HG03097 (cell line): ENCODE data around the gene HMGXB4.
A peak's percentile ranks its signal among the peaks of the same experiment; 100 is the strongest.

Experiments used
- ATAC-seq: cut with Tn5 transposase; IDR thresholded peaks from one replicate; pipeline ENCODE4 v1.9.1; 2021; ENCODE audit not compliant: unreplicated experiment, low FRiP score

The HMGXB4 gene

DNA sequence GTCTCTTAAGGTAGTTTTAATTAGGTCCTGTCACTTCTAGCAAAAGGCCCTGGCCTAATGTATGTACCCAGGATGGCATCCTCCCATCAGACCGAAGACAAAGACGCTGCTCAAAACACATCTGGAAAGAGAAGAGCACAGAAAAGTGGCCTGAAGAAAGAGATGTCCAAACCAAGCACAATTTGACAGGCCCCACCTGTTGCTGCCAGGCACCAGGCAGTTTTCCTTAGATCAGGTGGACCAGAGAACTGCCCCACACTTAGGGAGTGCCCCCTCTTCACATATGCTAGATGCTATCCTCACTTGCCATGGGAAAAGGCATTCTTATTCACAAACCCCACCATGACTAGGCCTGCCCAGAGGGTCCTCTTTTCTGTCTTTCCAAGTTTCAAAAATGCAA is 3.3 kb upstream of the HMGXB4 start:
- ATAC-seq, result no peak

DNA sequence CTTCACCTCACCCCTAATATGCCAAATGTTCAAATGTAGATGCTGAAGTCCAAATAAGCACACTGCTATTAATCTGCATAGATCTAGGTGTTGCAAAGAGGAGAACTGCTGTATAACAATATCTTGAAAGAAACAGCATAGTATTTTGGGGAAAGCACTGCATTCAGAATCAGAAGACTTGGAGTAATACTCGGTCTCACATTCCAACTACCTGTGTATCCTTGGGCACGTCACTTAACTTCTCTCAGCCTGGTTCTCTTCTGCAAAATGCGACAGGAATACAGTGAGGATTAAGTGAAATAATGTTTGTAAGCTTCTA is 332 bp upstream of the HMGXB4 start:
- peak; percentile 16 for ATAC-seq

DNA sequence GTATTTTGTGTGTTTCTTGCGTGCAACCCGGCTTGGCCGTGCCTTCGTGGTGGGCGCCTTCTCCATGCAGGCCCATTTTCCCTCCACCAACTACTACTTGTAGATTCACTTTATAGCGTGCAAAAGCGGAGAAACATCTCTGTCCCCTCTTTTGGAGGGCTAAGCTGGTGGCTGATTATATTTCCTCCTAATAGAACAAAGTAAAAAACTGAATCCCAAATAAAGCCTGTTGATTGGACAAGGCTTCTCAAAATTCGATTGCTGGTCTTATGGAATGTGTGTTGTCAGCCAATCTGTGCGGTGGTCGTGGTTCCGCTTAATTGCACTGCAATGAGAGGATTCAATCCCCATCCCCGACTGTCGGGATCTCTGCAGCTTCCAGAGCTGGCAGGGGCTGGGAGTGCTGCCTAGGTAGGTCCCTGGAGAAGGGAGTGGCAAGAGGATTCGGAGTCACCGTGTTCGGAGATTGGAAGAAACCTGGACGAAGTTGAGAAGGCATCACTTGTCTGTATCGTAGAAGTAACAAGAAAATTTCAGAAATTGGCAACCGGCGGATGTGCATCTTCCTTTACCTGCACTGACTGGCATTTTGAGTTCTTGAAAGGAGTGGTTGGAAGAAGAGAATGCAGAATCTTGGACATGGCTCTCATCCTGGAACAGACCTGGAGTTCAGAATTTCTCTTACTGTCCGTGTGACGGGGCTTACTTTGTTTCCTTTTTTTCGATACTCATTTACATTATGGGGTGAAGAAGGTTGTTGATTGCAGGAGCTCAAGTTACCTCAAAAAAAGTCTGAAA is 1.1 kb downstream of the HMGXB4 start:
- ATAC-seq, result no peak

DNA sequence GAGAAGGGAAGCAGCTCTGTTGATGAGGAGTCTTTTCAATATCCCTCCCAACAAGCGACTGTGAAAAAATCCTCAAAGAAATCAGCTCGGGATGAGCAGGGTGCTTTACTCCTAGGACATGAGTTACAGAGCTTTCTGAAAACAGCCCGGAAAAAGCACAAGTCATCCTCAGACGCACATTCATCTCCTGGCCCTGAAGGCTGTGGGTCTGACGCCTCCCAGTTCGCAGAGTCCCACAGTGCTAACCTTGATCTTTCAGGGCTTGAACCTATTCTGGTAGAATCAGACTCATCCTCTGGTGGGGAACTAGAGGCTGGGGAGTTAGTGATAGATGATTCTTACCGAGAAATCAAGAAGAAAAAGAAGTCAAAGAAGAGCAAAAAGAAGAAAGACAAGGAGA is 7.7 kb downstream of the HMGXB4 start:
- ATAC-seq, result no peak

DNA sequence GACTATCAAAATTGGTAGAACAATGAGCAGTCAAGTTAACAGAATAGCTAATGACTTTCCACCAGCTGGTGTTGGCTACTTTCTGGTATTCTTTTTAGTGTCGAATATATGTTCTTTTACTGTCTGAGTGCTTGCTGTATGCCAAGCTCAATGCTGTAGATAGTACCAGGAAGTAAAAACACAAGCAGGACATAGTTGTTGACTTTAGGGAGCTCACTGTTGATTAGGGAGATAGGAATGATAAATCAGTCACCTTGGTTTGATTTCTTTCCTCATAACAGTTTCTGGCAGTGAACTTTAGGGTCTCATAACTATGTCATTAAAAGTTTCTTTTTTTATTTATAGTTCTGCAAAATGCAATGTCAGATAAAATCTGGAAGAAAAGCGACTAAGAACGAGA is 9.0 kb downstream of the HMGXB4 start:
- ATAC-seq, result no peak

DNA sequence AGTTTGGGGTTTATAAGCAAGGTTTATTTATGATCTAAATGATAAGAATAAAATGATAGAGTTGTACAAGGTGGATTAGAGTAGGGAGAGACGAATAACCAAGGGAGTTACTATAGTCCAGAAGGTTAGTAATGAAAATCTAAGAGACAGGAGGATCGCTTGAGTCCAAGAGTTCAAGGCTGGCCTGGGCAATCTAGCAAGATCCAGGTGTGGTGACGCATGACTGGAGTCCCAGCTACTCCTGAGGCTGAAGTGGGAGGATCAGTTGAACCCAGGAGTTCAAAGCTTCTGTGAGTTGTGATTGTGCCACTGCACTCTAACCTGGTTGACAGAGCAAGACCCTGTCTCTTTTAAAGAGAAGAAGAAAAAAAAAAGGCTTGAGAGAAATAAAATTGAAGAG is 12.3 kb downstream of the HMGXB4 start:
- no peak for ATAC-seq

DNA sequence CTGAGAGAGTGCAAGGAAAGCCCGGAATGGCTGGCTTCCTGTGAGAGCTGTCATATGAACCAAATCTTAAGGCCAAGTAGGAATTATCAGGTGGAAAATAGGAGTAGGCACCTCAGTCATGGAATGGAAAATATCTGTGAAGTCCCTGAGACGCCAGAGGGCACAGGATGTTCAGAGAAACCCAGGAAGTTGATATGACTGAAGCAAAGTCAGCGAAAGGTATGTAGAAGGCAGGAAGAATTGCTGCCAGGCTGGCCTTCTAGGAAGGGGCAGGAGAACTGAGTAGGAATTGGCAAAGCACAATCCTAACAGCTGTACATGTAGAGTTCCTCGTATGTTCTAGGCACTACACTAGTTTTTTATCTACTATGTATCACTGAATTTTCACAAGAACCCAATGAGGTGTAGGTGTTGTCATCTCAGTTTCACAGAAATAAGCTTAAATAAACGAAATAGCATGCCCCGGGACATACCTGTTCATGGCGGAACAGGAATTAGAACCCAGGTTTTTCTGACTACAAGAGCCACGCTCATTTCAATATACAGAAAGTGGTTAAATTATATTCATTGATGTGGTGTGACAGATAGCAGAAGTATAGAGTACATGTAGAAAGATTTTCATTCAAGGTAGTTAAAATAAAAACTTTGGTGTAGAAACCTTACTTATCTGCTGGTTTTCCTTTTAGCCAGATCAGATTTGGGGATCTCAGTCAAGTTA is 17.0 kb downstream of the HMGXB4 start:
- no peak for ATAC-seq

DNA sequence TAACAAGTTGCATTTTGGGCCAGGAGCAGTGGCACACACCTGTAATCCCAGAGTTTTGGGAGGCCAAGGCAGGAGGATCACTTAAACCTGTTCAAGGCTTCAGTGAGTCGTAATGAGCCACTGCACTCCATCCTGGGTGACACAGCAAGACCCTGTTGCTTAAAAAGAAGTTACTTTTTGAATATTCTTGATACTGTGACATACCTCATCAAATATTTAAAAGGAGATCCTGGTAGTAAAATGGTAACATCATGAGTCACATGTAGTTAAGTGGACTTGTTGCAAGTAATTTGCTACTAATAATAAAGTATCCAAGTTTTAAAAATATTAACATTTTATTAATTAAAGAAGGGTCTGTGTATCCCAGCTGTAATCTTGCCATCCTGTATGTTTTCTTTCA is 18.3 kb downstream of the HMGXB4 start:
- ATAC-seq, result no peak

DNA sequence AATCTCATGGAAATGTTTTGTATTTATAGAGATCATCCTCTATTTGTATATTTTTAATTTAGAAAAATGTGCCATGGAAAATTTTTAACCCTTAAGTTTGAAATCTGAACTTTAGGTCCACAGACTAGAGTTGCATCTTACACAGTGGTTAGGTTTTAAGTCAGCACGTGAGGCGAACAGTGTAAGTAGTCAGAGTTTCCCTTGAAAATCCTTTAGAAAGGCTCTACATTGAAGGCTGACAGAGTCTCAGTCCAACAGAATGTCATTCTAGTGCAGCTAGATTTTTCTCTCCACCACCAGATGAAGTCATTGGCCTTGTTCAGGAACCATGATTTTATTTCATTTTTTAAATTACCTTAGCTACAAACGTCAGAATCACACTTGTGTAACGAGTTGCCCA is 18.7 kb downstream of the HMGXB4 start:
- ATAC-seq, result no peak

DNA sequence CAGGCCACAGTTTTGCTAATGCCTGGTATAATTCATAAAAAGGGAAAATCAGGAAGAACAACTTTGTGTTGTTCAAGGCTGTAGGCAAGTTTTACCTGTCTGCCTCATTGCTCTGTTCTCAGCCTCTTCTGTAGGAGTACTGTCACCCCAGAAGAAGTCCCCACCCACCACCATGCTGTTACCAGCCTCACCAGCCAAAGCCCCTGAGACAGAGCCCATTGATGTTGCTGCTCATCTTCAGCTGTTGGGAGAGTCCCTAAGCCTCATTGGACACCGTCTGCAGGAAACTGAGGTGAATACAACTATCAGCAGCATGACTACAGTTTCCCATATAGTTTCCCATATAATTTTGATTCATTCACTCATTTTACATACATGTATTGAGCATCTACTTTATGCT is 30.8 kb downstream of the HMGXB4 start:
- no peak for ATAC-seq

DNA sequence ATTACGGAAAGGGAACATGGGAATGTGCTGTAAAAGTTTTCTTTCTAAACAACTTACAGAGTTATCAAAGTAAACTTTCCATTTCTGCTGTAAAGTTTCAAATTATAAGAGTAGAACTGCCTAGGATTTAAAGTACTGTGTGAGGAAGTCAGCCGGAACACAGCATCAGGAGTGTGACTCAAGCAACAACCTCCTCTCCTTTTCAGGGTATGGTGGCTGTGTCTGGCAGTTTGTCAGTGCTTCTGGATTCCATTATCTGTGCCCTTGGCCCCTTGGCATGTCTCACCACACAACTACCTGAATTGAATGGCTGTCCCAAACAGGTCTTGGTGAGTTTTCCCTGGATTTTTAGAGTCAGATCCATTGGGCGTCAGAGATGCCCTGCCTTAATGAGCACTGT is 35.5 kb downstream of the HMGXB4 start:
- ATAC-seq, result no peak

DNA sequence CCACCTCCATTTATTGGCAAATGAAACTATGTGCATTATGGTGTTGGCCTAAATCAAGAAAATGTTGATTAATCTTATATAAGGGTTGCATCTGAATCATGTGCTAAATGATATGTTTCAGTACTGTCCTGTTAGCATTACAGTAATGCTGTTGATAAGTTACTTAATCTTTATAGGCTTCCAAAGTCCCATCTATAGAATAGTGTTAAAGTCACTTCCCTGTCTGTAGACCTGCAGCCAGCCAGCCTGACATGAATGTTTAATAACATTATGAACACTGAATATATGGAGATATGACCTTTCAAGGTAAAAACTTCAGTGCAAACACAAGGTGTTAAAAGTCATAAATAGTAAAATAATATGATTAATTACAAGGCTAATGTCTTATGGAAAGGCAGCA is 38.8 kb downstream of the HMGXB4 start:
- no peak for ATAC-seq

DNA sequence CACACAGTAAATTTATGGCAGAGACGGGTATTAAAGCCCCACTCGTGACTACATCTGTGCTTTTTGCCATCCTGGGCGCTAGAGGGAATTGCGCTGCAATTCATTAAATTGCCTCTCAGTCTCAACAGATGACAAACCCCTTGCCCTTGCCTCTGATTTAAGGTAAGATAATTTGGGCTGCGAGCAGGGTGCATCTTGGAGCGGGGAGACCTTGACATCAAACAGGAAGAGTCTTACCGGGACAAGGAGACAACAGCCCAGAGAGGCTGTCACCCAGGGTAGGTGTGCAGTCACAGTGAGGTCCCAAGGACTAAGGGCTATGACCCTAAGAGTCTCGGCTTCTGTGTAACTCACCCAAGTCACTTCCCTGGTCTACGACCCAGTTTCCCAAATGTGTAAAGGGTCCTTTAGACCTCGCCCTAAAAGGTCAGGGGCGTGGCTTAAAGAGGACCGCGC is 42.0 kb downstream of the HMGXB4 start:
- no peak for ATAC-seq

DNA sequence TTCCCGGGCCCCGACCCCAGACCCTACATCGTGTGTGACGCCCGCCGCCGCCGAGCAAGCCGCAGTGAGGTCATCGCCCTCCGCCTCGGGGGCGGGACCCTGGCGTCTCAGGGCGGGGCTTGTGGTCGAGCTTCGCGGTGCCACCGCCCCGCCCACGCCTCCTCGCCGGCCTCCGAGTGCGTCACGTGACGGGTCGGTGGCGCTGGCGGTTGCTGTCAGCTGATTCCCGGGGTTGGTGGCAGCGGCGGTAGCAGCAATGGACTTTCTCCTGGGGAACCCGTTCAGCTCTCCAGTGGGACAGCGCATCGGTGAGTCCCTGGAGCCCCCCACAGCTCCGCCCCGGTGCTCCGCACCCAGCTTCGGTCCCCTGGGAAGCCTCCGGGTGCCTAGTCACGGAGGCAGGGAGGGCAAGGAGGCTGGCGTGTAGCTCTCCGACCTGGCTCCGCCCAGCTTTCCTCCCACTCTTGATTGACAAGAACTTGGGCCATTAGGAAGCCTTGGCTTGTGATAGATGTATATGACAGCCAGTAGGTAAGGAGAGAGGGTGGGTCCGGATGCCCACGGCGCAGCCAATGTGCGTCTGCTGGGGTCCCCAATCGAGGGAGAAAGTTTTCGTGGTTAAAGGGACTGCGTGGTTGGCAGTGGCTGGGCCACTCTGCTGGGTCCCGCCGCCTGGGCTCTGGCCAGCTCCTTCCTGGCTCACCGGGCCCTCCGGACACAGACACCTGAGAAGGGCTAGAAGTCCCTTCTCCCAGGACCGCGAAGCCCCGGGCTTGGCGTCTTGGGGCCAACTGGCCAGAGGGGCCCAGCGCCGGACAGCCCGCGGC is 42.6 kb downstream of the HMGXB4 start, which contains the start of gene TOM1:
TSS of gene TOM1 (plus strand) at position 222 of the 827 bp plus-strand sequence. CDS start at position 257, 35 bp downstream.
- peak; percentile 95 for ATAC-seq

DNA sequence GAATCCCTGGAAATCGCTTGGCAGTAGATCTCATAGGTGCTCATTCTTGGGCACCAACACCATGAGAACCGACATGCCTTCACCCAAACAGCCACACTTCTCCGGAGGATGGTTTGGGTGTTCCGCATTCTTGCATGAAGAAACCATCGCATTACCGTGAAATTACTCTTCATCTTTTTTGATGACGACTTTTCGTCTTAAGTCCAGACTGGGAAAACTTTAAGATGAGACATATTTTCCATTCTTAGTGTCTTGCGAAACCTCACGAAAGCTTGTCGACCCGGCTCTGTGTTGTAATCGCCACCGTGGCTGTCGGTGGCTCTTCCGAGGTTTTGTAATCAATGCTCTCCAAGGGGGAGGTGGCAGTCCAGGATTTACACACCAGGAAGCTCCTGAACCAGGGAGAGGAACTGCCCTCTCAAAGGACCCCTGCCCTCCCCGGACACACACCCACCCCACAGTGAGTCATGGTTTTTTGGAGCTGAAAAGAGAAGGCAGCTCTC is 44.1 kb downstream of the HMGXB4 start:
- ATAC-seq, result no peak

DNA sequence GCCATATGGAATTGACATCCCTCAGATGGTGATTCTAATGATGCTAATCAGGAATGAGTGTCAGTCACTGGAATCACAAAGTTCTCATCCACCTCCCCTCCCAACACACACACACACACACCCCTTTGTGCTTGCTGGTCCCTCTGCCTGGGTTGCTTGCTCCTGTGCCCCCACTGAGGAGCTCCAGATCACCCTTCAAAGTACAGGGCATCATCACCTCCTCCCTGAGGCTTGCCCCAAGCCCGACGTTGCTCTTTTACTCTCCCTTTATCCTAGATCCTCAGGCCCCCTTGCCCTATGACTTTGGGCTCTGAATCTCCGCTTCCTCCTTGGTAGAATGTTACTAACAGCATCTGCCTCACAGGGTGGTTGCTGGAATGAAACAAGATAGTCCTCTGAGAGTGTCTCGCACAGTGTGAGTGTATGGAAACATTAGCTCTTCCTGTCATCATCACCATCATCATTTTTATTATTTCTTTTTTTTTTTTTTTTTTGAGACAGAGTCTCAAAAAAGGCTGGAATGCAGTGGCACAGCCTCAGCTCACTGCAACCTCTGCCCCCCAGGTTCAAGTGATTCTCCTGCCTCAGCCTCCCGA is 45.8 kb downstream of the HMGXB4 start:
- ATAC-seq, result no peak

DNA sequence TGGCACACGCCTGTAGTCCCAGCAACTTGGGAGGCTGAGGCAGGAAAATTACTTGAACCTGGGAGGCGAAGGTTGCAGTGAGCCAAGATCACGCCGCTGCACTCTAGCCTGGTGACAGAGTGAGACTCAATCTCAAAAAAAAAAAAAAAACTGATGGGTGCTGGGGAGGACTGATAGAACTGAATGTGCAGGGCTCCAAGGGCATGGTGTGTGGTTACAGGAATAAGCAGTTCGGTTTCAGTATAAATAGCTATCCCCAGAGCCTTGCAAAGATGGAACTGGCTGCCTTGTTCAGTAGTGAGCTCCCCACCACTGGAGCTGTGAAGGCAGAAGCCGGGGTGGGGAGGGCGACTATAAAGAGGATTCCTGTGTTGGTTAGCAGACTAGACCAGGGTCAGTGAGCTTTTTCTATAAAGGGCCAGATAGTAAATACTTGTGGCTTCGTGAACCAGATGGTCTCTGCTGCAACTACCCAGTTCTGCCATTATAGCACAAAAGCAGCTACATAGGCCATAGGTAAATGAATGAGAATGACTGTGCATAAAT is 48.3 kb downstream of the HMGXB4 start:
- ATAC-seq, result no peak

DNA sequence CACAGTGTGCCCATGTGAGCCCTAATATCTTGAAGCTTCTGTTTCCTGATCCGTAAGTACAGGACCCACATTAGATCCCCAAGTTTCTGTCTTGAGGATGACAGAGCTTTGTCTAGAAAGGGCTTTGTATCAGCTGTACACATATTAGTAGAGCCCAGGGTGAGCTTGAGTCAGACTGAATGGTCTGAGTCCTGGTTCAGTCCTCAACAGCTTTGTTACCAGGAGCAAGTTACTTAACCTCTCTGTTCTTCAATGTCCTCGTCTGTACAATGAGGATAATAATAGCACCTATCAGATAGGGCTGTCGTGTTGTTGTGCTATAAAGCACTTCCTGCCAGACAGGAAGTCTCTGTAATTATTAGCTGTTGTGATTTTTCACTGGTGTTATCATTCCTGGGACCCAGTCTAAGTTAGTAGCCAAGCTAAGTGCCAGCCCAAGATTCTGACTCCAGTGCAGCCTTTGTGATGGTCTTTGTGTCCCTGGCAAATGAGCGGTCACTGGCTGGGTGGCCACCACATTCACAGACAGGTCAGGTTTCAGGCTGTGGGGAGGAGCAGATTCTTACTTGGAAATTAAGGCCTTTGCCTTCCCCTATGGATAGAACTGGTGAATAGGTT is 49.2 kb downstream of the HMGXB4 start:
- ATAC-seq, result no peak

DNA sequence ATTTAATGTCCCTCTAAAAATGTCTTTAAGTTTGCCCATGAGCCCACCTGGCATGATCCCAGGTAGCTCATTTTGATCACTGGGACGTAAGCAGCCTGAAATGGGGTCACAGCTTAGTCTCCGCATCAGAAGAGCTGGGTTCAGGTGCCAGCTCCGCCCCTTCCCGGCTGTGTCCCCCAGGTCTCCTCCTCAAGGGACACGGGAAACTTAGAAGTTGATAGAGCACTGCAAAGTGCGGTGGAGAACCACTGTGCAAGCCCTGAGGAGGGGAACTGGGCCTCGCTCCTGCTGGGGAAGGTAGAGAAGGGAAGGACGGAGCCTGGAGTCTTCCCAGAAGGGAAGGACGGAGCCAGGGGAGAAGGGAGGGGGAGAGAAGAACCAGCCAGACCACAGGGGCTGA is 50.1 kb downstream of the HMGXB4 start:
- ATAC-seq, result no peak

DNA sequence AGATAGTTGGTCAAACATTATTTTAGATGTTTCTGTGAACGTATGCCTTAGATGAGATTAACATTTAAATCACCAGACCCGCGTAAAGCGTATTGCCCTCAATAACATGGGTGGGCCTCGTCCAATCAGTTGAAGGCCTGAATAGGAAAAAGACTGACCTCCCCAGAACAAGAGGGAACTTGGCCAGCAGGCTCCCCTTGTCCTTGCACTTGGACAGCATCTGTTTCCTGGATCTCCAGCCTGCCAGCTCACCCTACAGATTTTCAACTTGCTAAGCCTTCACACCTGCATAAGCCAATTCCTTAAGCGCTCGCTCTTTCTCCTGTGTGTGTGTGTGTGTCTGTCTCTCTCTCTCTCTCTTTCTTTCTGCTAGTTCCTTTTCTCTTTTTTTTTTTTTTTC is 50.6 kb downstream of the HMGXB4 start:
- ATAC-seq, result no peak
